H4 (cell line): ENCODE data around the gene PHKG2. TPM values are rescaled to one million over a fixed set of nuclear protein-coding genes. Genes with fewer than 3 reads are reported as not detected.

Source experiments
- DNase-seq: peaks from one replicate; pipeline ENCODE4 v3.0.0-alpha.2; 2015; ENCODE audit warnings: low spot score
- total RNA-seq: library from RNA; depleted of rRNA; stranded (reverse); fragments of >200 nt; shearing (Covaris generic); gene quantifications from 2 replicates; pipeline ENCODE4 v1.2.3, GENCODE V29; 2014; rRNA removed

Gene PHKG2
- total RNA-seq, 1 experiment from 2014 or later = 30.8 TPM

DNA sequence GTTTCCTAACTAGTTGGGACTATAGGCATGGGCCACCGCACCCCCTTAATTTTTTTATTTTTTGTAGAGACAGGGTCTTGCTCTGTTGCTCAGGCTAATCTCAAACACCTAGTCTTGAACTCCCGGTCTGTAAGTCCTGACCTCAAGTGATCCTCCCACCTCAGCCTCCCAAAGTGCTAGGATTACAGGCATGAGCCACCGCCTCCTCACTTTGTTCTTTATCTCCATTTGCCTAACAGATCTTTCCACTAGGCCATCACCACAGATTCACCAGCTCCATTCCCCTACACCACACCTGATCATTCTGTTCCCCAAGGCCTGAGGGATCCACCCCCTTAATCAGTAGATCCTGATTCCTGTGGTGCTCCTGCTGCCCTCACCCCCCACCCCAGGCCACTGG, 46.4 kb downstream of the PHKG2 start:
- no peak for DNase-seq

DNA sequence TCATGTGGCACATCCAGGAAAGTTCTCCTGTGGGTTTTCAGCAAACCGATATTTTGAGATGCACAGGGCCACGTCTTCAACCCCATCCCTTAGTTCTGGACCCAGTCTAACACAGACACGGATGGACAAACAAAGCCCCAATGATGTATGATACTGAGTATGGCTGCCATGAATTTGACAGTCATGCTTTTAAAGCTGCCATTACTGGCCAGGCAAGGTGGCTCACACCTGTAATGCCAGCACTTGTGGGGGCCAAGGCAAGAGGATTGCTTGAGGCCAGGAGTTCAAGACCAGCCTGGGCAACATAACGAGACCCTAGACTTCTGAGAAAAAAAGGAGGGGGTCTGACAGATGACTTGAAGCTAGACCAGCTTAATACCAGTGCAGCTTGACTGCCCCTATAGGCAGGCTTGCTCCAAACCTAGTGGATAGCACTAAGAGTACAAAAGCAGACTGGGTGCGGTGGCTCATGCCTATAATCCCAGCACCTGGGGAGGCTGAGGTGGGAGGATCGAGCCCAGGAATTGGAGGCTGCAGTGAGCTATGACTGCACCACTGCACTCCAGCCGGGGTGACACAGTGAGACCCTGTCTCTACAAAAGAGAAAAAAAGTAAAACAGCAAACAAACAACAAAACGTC, 49.6 kb downstream of the PHKG2 start:
- no peak for DNase-seq

Other genes starting within 250 kb of the PHKG2 start
- 22.7 and 29.2 TPM in 2 replicates for gene ZNF768, start 221.9 kb upstream of the PHKG2 start, total RNA-seq
- 1.5 and 2.6 TPM in 2 replicates for gene ZNF747, start 213.6 kb upstream of the PHKG2 start, total RNA-seq
- 3.2 and 5.2 TPM in 2 replicates for gene ZNF764, start 190.1 kb upstream of the PHKG2 start, total RNA-seq
- 3.1 and 6.0 TPM in 2 replicates for gene ZNF688, start 176.7 kb upstream of the PHKG2 start, total RNA-seq
- 1.3 and 3.1 TPM in 2 replicates for gene ZNF785, start 162.7 kb upstream of the PHKG2 start, total RNA-seq
- 9.6 TPM in 2 replicates for gene ZNF689, start 138.0 kb upstream of the PHKG2 start, total RNA-seq
- gene PRR14, start 97.5 kb upstream of the PHKG2 start, total RNA-seq = 5.2 and 13.6 TPM in 2 replicates
- 5.0 and 5.9 TPM in 2 replicates for gene FBRS, start 90.0 kb upstream of the PHKG2 start, total RNA-seq
- 5.0 and 6.2 TPM in 2 replicates for gene SRCAP, start 49.3 kb upstream of the PHKG2 start, total RNA-seq
- 1.9 and 11.0 TPM in 2 replicates for gene CFAP119, start 13.6 kb downstream of the PHKG2 start, total RNA-seq
- gene RNF40, start 13.9 kb downstream of the PHKG2 start, total RNA-seq = 57.9 and 79.2 TPM in 2 replicates
- 10.7 and 13.9 TPM in 2 replicates for gene ZNF629, start 38.8 kb downstream of the PHKG2 start, total RNA-seq
- gene BCL7C, start 145.7 kb downstream of the PHKG2 start, total RNA-seq = 22.7 and 25.9 TPM in 2 replicates
- gene CTF1, start 148.2 kb downstream of the PHKG2 start, total RNA-seq = not detected in 2 replicates
- 5.0 and 13.8 TPM in 2 replicates for gene FBXL19, start 175.1 kb downstream of the PHKG2 start, total RNA-seq
- gene ORAI3, start 200.6 kb downstream of the PHKG2 start, total RNA-seq = 30.5 and 43.8 TPM in 2 replicates
- 1.4 and 1.7 TPM in 2 replicates for gene SETD1A, start 209.3 kb downstream of the PHKG2 start, total RNA-seq
- 0.68 and 1.0 TPM in 2 replicates for gene HSD3B7, start 236.8 kb downstream of the PHKG2 start, total RNA-seq